Gastrocnemius medialis (tissue), 4 donors: ENCODE results near the gene GHRH. TPM values are rescaled to one million over a fixed set of nuclear protein-coding genes. Genes with fewer than 3 reads are reported as not detected.

Source experiments
- ATAC-seq, 2 donors: fragments of 150-250 bp; one replicate each; pipeline ENCODE4 v1.9.1; 2016
- DNase-seq, 2 donors: peaks; one replicate each; pipeline ENCODE4 v3.0.0-alpha.2; 2019
- H3K27ac ChIP-seq, 4 donors: fragments of 200-600 bp; sonication (generic); 1 replicate in 1 of 4; 2 replicates in 3 of 4; pipeline ENCODE4 v1.5.1; 2016 to 2018; ENCODE audit warnings: mild to moderate bottlenecking in 2 of 4, moderate library complexity in 1 of 4
- H3K27me3 ChIP-seq, 3 donors: fragments of 200-600 bp; sonication (generic) in 2 of 3; 1 replicate in 1 of 3; 2 replicates in 2 of 3; pipeline versions ENCODE4 v1.5.1 to v1.6.0; 2016 to 2019; ENCODE audit warnings: mild to moderate bottlenecking in 1 of 3, moderate library complexity in 1 of 3
- H3K36me3 ChIP-seq, 2 donors: fragments of 200-600 bp; sonication (generic) in 1 of 2; one replicate each; pipeline ENCODE4 v1.5.1; 2017 to 2018
- H3K4me1 ChIP-seq, 2 donors: fragments of 200-600 bp; sonication (generic) in 1 of 2; one replicate each; pipeline ENCODE4 v1.5.1; 2016 to 2017; ENCODE audit warnings: mild to moderate bottlenecking in 2 of 2
- H3K4me3 ChIP-seq, 4 donors: fragments of 200-600 bp; sonication (generic) in 3 of 4; 1 replicate in 1 of 4; 2 replicates in 3 of 4; pipeline ENCODE4 v1.5.1; 2016 to 2019; ENCODE audit warnings: mild to moderate bottlenecking in 2 of 4
- H3K9me3 ChIP-seq, 3 donors: fragments of 200-600 bp; sonication (generic) in 2 of 3; 1 replicate in 1 of 3; 2 replicates in 2 of 3; pipeline ENCODE4 v1.5.1; 2016 to 2019
- POLR2A ChIP-seq, 2 donors: fragments of 450-650 bp; IDR thresholded peaks; one replicate each; pipeline ENCODE4 v1.6.1; 2017; ENCODE audit warnings: antibody characterized with exemption in 2 of 2, mild to moderate bottlenecking in 2 of 2, moderate library complexity in 2 of 2
- in situ Hi-C, 4 donors: fragments of 200-750 bp; cut with MboI; loops; one replicate each; pipeline versions ENCODE4 v1.15.0 to v1.8.0; 2017; ENCODE audit warnings: low sequenced_read_pairs in 4 of 4
- intact Hi-C: fragments of 100-400 bp; cut with DNase I; formaldehyde crosslinking; loops from one replicate; pipeline ENCODE4 v1.15.1; 2023; ENCODE audit warnings: low total_unique reads
- total RNA-seq, 4 donors: library from RNA; depleted of rRNA; stranded (reverse); fragments of >200 nt; gene quantifications; one replicate each; pipeline versions ENCODE4 v1.1.0 to v1.2.3, GENCODE V29; 2016
- TF ChIP-seq, protein P1 (sequence below), 5 experiments: fragments of 450-650 bp in 3 of 5; fragments of 200-600 bp in 2 of 5; sonication (generic) in 2 of 5; IDR thresholded peaks in 4 of 5; conservative IDR thresholded peaks in 1 of 5; 1 replicate in 4 of 5; 2 replicates in 1 of 5; pipeline ENCODE4 v1.5.1; 2016 to 2019; ENCODE audit warnings: antibody characterized with exemption in 5 of 5, mild to moderate bottlenecking in 3 of 5, moderate library complexity in 3 of 5

The GHRH gene
- total RNA-seq, 4 donors from 2014 or later = not detected

DNA sequence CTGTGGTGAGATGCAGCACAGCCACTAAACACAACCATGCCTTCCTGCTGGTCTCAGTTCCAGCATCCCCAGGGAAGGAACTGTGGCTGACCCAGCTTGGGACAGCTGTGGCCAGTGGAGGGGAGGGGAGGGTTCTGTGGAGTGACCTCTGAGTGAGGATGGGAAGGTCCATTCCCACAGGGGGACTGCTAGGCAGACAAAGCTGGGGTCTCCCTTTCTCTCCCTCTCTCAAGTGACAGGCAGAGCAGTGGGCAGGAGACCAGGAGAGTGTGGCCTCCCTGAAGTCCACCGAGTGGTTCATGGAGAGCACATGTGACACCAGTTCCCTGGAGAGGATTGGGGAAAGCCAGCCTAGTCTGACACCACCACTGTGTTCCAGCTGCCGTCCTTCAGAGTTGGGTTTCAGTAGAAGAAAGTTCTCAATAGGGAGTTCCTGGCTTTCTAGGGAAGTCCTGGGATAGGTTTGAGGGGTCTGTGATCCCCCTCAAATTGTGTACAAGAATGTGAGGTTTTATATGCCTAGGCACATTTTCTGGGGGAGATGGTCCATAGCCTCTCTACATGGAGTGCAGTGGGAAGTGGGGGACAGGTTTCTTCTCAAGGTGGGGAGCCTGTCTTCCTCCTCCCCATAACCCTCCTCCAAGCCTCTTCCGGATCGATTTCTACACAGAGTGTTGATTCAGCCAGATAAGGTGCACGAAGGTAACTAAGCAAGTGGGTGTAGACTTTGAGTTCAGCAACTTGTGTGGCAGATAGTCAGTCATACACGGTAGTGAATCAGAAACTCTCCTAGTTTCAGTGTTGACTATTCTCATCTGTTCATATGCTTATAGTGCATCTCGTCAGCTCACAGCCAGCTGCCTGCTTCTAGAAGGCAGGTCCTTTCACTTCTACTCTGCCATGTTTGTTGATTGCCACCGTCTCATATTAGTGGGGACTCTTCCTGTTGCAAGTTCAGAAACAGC lies 46.8 kb upstream of the GHRH start:
- ATAC-seq (peak in 1 of 2 donors; percentile 18), DNase-seq (no peak)
- intact Hi-C loops (no loop called here), in situ Hi-C loops (no loop called here)
- Histone ChIP-seq H3K4me1 (peaks cover 0 to 4% of the 10 kb centered on the region in 2 donors), H3K9me3 (no peaks in the 10 kb centered on the region), H3K36me3 (peaks cover 0 to 24% of the 10 kb centered on the region in 2 donors), H3K4me3 (no peak overlapping the region), H3K27ac (peak overlapping the region in 2 of 4 donors; percentile 27 to 28), H3K27me3 (no peaks in the 10 kb centered on the region)
- TF ChIP-seq, protein P1, sequence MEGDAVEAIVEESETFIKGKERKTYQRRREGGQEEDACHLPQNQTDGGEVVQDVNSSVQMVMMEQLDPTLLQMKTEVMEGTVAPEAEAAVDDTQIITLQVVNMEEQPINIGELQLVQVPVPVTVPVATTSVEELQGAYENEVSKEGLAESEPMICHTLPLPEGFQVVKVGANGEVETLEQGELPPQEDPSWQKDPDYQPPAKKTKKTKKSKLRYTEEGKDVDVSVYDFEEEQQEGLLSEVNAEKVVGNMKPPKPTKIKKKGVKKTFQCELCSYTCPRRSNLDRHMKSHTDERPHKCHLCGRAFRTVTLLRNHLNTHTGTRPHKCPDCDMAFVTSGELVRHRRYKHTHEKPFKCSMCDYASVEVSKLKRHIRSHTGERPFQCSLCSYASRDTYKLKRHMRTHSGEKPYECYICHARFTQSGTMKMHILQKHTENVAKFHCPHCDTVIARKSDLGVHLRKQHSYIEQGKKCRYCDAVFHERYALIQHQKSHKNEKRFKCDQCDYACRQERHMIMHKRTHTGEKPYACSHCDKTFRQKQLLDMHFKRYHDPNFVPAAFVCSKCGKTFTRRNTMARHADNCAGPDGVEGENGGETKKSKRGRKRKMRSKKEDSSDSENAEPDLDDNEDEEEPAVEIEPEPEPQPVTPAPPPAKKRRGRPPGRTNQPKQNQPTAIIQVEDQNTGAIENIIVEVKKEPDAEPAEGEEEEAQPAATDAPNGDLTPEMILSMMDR (IDR thresholded peaks at IDR 0.05 in 4 of 5, conservative IDR thresholded peaks at IDR 0.05 in 1 of 5) = no peak
- TF ChIP-seq POLR2A (IDR thresholded peaks at IDR 0.05) = no peak

DNA sequence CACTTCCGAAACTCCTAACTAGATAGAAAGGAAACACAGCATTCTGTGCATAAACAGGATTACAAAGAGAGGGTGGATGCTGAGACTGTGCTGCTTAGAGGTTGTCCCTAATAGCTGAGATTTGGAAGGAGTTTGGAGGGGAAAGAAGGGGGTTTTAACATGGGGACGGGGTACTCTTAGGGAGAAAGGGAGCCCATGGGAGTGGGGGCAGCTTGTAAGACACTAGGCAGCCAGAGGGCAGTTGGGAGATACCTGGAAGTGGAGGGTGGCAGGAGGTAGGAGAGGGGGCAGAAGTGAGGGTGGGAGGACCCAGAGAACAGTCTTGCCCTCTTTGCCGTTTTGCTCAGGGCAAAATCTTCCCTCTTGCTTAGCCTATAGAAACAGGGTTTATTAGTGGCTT lies 44.2 kb upstream of the GHRH start:
- Histone ChIP-seq H3K9me3 (no peaks in the 10 kb centered on the region), H3K36me3 (peaks cover 0 to 47% of the 10 kb centered on the region in 2 donors), H3K4me3 (no peak overlapping the region), H3K27me3 (no peaks in the 10 kb centered on the region), H3K4me1 (no peaks in the 10 kb centered on the region), H3K27ac (no peak overlapping the region)
- DNase-seq = no peak
- no peak for ATAC-seq
- intact Hi-C loops = no loop called here
- in situ Hi-C loops = no loop called here
- TF ChIP-seq, protein P1 (IDR thresholded peaks at IDR 0.05 in 4 of 5, conservative IDR thresholded peaks at IDR 0.05 in 1 of 5) = no peak
- no peak for TF ChIP-seq POLR2A (IDR thresholded peaks at IDR 0.05)

DNA sequence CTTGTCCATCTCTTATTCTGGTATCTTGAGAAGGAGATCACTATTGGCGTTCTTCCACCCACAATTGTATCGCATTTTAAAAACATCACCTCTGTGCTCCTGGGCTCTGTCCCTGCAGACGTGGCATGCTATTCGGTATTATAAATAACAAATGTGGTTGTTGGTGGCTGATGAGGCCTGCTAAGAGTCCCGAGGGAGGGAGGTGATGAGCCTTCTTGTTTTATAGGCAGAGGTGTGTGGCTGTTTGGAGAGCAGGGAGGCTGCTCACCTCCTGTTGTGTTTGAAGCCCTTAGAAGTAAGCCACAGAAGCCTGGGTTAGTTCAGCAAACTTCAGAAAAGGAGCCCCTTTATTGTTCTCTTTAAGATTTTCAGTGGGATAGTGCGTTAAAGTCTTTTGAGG lies 43.5 kb upstream of the GHRH start:
- Histone ChIP-seq H3K4me3 (no peak overlapping the region), H3K4me1 (no peaks in the 10 kb centered on the region), H3K27me3 (no peaks in the 10 kb centered on the region), H3K27ac (no peak overlapping the region), H3K9me3 (no peaks in the 10 kb centered on the region), H3K36me3 (peaks cover 0 to 47% of the 10 kb centered on the region in 2 donors)
- ATAC-seq = no peak
- DNase-seq = no peak
- TF ChIP-seq, protein P1 (IDR thresholded peaks at IDR 0.05 in 4 of 5, conservative IDR thresholded peaks at IDR 0.05 in 1 of 5) = no peak
- in situ Hi-C loops = no loop called here
- intact Hi-C loops = no loop called here

DNA sequence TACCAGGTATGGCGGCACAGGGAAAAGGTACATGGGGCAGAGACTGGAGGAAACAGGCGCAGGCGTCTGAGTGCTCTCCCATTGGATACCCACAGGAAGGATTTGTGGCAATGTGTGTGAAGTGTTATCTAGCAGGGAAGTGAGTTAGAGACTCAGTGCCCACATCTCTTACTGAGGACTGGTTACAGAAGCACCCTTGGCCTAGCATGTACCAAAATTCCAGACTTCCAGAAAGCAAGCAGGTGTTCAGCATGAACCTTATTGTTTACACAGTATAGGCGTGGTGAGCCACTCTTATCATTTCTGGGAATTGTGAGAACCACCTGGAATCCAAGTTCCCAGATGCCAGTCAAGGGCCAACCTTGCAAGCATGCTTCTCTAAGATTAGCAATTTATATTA lies 42.0 kb upstream of the GHRH start:
- TF ChIP-seq, protein P1 (IDR thresholded peaks at IDR 0.05 in 4 of 5, conservative IDR thresholded peaks at IDR 0.05 in 1 of 5) = no peak
- TF ChIP-seq POLR2A (IDR thresholded peaks at IDR 0.05) = no peak
- H3K27ac ChIP-seq = no peak overlapping the region
- in situ Hi-C loops = no loop called here
- ATAC-seq = no peak
- peaks cover 0 to 47% of the 10 kb centered on the region in 2 donors for H3K36me3 ChIP-seq
- H3K9me3 ChIP-seq = no peaks in the 10 kb centered on the region
- intact Hi-C loops = no loop called here
- H3K4me3 ChIP-seq = no peak overlapping the region
- no peaks in the 10 kb centered on the region for H3K4me1 ChIP-seq
- DNase-seq = no peak
- H3K27me3 ChIP-seq = no peaks in the 10 kb centered on the region
